Mesenchymal stem cell (in vitro differentiated cells and primary cell): ENCODE results near the gene ARHGAP18.
A peak's percentile ranks its signal among the peaks of the same experiment; 100 is the strongest.

Experiments
- DNase-seq: peaks from one replicate; pipeline ENCODE4 v3.0.0-alpha.2; 2013
- H2AFZ ChIP-seq: one replicate; pipeline ENCODE4 v1.6.1; 2013; ENCODE audit warnings: low read depth, mild to moderate bottlenecking, control low read depth, inconsistent platforms, low read length, moderate library complexity
- H2AK5ac ChIP-seq: 2 replicates; pipeline ENCODE4 v1.6.1; 2013; ENCODE audit warnings: low read length, moderate library complexity, mild to moderate bottlenecking, inconsistent platforms; ENCODE audit not compliant: severe bottlenecking
- H2BK120ac ChIP-seq: one replicate; pipeline ENCODE4 v1.6.1; 2013; ENCODE audit warnings: low read depth, mild to moderate bottlenecking, inconsistent platforms, low read length, moderate library complexity
- H2BK12ac ChIP-seq, 2 experiments: one replicate each; pipeline ENCODE4 v1.6.1; 2013; ENCODE audit warnings: inconsistent platforms in 2 of 2, low read length in 2 of 2, mild to moderate bottlenecking in 2 of 2, moderate library complexity in 2 of 2, control low read depth in 1 of 2
- H2BK15ac ChIP-seq: one replicate; pipeline ENCODE4 v1.6.1; 2013; ENCODE audit warnings: mild to moderate bottlenecking, low read depth, inconsistent platforms; ENCODE audit not compliant: poor library complexity, severe bottlenecking
- H2BK5ac ChIP-seq: 2 replicates; pipeline ENCODE4 v1.6.1; 2013; ENCODE audit warnings: low read depth, mild to moderate bottlenecking, low read length, control low read depth, inconsistent platforms; ENCODE audit not compliant: poor library complexity, severe bottlenecking
- H3K14ac ChIP-seq, 2 experiments: one replicate each; pipeline ENCODE4 v1.6.1; 2013; ENCODE audit warnings: inconsistent platforms in 2 of 2, low read length in 2 of 2, control low read depth in 1 of 2, mild to moderate bottlenecking in 1 of 2, moderate library complexity in 1 of 2
- H3K18ac ChIP-seq, 2 experiments: one replicate each; pipeline ENCODE4 v1.6.1; 2013; ENCODE audit warnings: inconsistent platforms in 2 of 2, low read length in 2 of 2, control low read depth in 1 of 2, low read depth in 1 of 2, mild to moderate bottlenecking in 1 of 2
- H3K23ac ChIP-seq, 2 experiments: one replicate each; pipeline ENCODE4 v1.6.1; 2013; ENCODE audit warnings: inconsistent platforms in 2 of 2, low read length in 2 of 2, mild to moderate bottlenecking in 2 of 2, moderate library complexity in 2 of 2, control low read depth in 1 of 2
- H3K27ac ChIP-seq: 2 replicates; pipeline ENCODE4 v1.5.1; 2013; ENCODE audit warnings: mild to moderate bottlenecking, moderate library complexity, low read length, control low read depth, inconsistent platforms; ENCODE audit not compliant: poor library complexity, severe bottlenecking
- H3K27me3 ChIP-seq, 2 experiments: 2 replicates each; pipeline versions ENCODE4 v1.6.1 to v1.7.0; 2013; ENCODE audit warnings: low read length in 2 of 2, mild to moderate bottlenecking in 2 of 2, moderate library complexity in 2 of 2, control low read depth in 1 of 2, inconsistent platforms in 1 of 2; ENCODE audit not compliant: control insufficient read depth in 1 of 2, insufficient read depth in 1 of 2
- H3K36me3 ChIP-seq, 2 experiments: 2 replicates each; pipeline versions ENCODE4 v1.6.1 to v1.7.0; 2013; ENCODE audit warnings: low read length in 2 of 2, control low read depth in 1 of 2, inconsistent platforms in 1 of 2, low read depth in 1 of 2, mild to moderate bottlenecking in 1 of 2; ENCODE audit not compliant: insufficient read depth in 2 of 2, control insufficient read depth in 1 of 2
- H3K4ac ChIP-seq, 2 experiments: one replicate each; pipeline ENCODE4 v1.6.1; 2013; ENCODE audit warnings: inconsistent platforms in 2 of 2, low read length in 2 of 2, mild to moderate bottlenecking in 2 of 2, moderate library complexity in 2 of 2, control low read depth in 1 of 2, low read depth in 1 of 2
- H3K4me1 ChIP-seq: 2 replicates; pipeline ENCODE4 v1.6.1; 2013; ENCODE audit warnings: low read depth, low read length, control low read depth; ENCODE audit not compliant: control insufficient read depth, insufficient read depth
- H3K4me2 ChIP-seq: 2 replicates; pipeline ENCODE4 v1.6.1; 2013; ENCODE audit warnings: low read length, mild to moderate bottlenecking, inconsistent platforms; ENCODE audit not compliant: poor library complexity, severe bottlenecking
- H3K4me3 ChIP-seq, 2 experiments: 2 replicates each; pipeline versions ENCODE4 v1.5.1 to v1.7.0; 2013; ENCODE audit warnings: low read length in 2 of 2, mild to moderate bottlenecking in 2 of 2, control low read depth in 1 of 2, low read depth in 1 of 2; ENCODE audit not compliant: insufficient read depth in 1 of 2
- H3K79me1 ChIP-seq: replicated peaks from 2 replicates; pipeline ENCODE4 v1.6.1; 2013; ENCODE audit warnings: mild to moderate bottlenecking, control low read depth, low read length, inconsistent platforms; ENCODE audit not compliant: poor library complexity, severe bottlenecking
- H3K9ac ChIP-seq: 2 replicates; pipeline ENCODE4 v1.7.0; 2013; ENCODE audit warnings: mild to moderate bottlenecking, low read length, moderate library complexity
- H3K9me3 ChIP-seq: 2 replicates; pipeline ENCODE4 v1.7.0; 2013; ENCODE audit warnings: mild to moderate bottlenecking, low read length; ENCODE audit not compliant: control insufficient read depth
- H4K8ac ChIP-seq: one replicate; pipeline ENCODE4 v1.6.1; 2013; ENCODE audit warnings: inconsistent platforms, mild to moderate bottlenecking, low read length, moderate library complexity
- H4K91ac ChIP-seq: one replicate; pipeline ENCODE4 v1.6.1; 2013; ENCODE audit warnings: mild to moderate bottlenecking, low read length, inconsistent platforms
- WGBS: methylation state at CpG from one replicate; pipeline ENCODE4 v1.1.7; 2013; ENCODE audit warnings: mixed read lengths; 5-methylcytosine and 5-hydroxymethylcytosine counted together

The ARHGAP18 gene

GRCh38 chr6:129732034-129732433, 22.1 kb upstream of the ARHGAP18 start:
- Histone ChIP-seq H3K79me1 (peaks cover 2% of the 10 kb centered on the region), H4K8ac (no peak overlapping the region), H3K27ac (no peak overlapping the region), H3K4me1 (peaks cover 2% of the 10 kb centered on the region), H3K23ac (no peak overlapping the region), H3K18ac (no peak overlapping the region), H2BK5ac (no peak overlapping the region), H2BK12ac (peak overlapping the region in 1 of 2 experiments; percentile 63), H2AK5ac (no peak overlapping the region), H3K9ac (no peak overlapping the region), H3K9me3 (no peaks in the 10 kb centered on the region), H3K36me3 (no peaks in the 10 kb centered on the region), H4K91ac (no peak overlapping the region), H2BK120ac (no peak overlapping the region), H2BK15ac (no peak overlapping the region), H3K4me3 (no peak overlapping the region), H3K14ac (no peak overlapping the region), H2AFZ (no peak overlapping the region), H3K27me3 (no peaks in the 10 kb centered on the region), H3K4me2 (no peak overlapping the region), H3K4ac (no peak overlapping the region)
- WGBS: no CpG with 5 or more reads among the region's 2 CpGs
- no peak for DNase-seq

- H2BK120ac ChIP-seq: no peak overlapping the region
- no peak overlapping the region for H3K14ac ChIP-seq
- no peak overlapping the region for H2AFZ ChIP-seq
- H3K23ac ChIP-seq: no peak overlapping the region
- peak overlapping the region in 1 of 2 experiments; percentile 11 for H3K18ac ChIP-seq
- H4K8ac ChIP-seq: no peak overlapping the region
- H2AK5ac ChIP-seq: no peak overlapping the region
- no peak overlapping the region for H3K4me3 ChIP-seq
- no peak overlapping the region for H3K4me2 ChIP-seq
- no peak overlapping the region for H4K91ac ChIP-seq
- no peak overlapping the region for H2BK5ac ChIP-seq
- H3K9ac ChIP-seq: no peak overlapping the region
- no peak overlapping the region for H2BK15ac ChIP-seq
- 96% methylated on average over 2 of the region's 4 CpGs for WGBS
- H3K4me1 ChIP-seq: peaks cover 2% of the 10 kb centered on the region
- no peak overlapping the region for H3K4ac ChIP-seq
- no peak overlapping the region for H3K27ac ChIP-seq
- H3K9me3 ChIP-seq: no peaks in the 10 kb centered on the region
- H3K27me3 ChIP-seq: no peaks in the 10 kb centered on the region
- H3K36me3 ChIP-seq: no peaks in the 10 kb centered on the region
- peaks cover 2% of the 10 kb centered on the region for H3K79me1 ChIP-seq
- DNase-seq: no peak
- H2BK12ac ChIP-seq: peak overlapping the region in 1 of 2 experiments; percentile 10
These were observed 21.5 kb upstream of the ARHGAP18 start for GRCh38 chr6:129731428-129731827.

DNA sequence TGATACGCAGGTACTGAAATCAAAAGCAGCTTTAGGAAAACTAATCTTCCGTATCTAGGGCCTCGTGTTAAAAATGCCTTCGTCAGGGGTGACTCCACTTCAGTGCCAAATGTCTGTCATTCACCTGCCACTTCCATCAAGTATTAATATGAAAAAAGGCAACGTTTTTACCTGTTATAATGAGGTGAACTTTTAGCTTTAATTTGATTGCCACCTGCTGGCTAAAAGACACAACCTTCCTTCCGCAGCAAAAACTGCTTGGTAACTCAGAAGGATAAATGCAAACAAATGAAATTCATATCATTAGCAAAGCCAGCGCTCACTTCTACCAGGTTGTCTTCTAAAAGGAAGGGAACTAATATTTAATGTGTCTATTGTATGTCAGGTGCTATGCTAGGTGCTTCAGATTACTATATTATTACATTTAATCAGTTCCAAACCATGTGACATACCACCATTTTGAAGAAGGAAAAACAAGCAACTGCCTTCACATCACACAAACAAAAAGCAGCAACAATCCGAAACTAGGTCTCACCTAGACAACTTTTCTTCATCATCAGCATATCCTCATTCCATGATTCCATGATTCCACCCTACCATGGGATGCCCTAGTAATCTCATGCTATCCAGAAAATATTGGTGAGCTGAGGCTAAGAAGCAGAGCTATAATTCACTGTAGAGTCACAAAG, 20.6 kb upstream of the ARHGAP18 start:
- Histone ChIP-seq H2BK5ac (no peak overlapping the region), H3K23ac (no peak overlapping the region), H3K18ac (no peak overlapping the region), H3K27ac (no peak overlapping the region), H3K4me3 (no peak overlapping the region), H4K8ac (peak overlapping the region; percentile 3), H3K79me1 (peaks cover 2% of the 10 kb centered on the region), H3K36me3 (no peaks in the 10 kb centered on the region), H2BK120ac (no peak overlapping the region), H2AFZ (no peak overlapping the region), H3K4me2 (no peak overlapping the region), H3K9ac (no peak overlapping the region), H3K9me3 (no peaks in the 10 kb centered on the region), H3K27me3 (no peaks in the 10 kb centered on the region), H3K4me1 (peaks cover 2% of the 10 kb centered on the region), H3K14ac (no peak overlapping the region), H3K4ac (no peak overlapping the region), H2BK15ac (no peak overlapping the region), H4K91ac (no peak overlapping the region), H2AK5ac (peak overlapping the region; percentile 15), H2BK12ac (no peak overlapping the region)
- DNase-seq: peak; percentile 23
- WGBS: 62% methylated on average over 7 of the region's 8 CpGs

- H3K4ac ChIP-seq: no peak overlapping the region
- peaks cover 2% of the 10 kb centered on the region for H3K79me1 ChIP-seq
- no peak overlapping the region for H3K4me2 ChIP-seq
- no peak overlapping the region for H2AK5ac ChIP-seq
- DNase-seq: no peak
- no peak overlapping the region for H2BK120ac ChIP-seq
- H4K8ac ChIP-seq: no peak overlapping the region
- H3K4me3 ChIP-seq: no peak overlapping the region
- no peaks in the 10 kb centered on the region for H3K4me1 ChIP-seq
- H3K18ac ChIP-seq: no peak overlapping the region
- H3K9ac ChIP-seq: no peak overlapping the region
- H3K36me3 ChIP-seq: no peaks in the 10 kb centered on the region
- H3K9me3 ChIP-seq: no peaks in the 10 kb centered on the region
- no peak overlapping the region for H4K91ac ChIP-seq
- no peak overlapping the region for H2BK15ac ChIP-seq
- no peak overlapping the region for H2AFZ ChIP-seq
- no peak overlapping the region for H3K14ac ChIP-seq
- no peak overlapping the region for H2BK12ac ChIP-seq
- H2BK5ac ChIP-seq: no peak overlapping the region
- no peak overlapping the region for H3K27ac ChIP-seq
- H3K27me3 ChIP-seq: no peaks in the 10 kb centered on the region
- H3K23ac ChIP-seq: no peak overlapping the region
These were observed 16.7 kb upstream of the ARHGAP18 start for GRCh38 chr6:129726650-129727049.
